ENCODE results near the gene TMCO4. TPM values are rescaled to one million over a fixed set of nuclear protein-coding genes. Genes with fewer than 3 reads are reported as not detected.

TMCO4 gene
- total and polyA plus RNA-seq, 2 of the 8 experiments (the other 6 are each of a cell fraction or from before 2014, with no cell fraction given) = 3.0 to 3.1 TPM

DNA sequence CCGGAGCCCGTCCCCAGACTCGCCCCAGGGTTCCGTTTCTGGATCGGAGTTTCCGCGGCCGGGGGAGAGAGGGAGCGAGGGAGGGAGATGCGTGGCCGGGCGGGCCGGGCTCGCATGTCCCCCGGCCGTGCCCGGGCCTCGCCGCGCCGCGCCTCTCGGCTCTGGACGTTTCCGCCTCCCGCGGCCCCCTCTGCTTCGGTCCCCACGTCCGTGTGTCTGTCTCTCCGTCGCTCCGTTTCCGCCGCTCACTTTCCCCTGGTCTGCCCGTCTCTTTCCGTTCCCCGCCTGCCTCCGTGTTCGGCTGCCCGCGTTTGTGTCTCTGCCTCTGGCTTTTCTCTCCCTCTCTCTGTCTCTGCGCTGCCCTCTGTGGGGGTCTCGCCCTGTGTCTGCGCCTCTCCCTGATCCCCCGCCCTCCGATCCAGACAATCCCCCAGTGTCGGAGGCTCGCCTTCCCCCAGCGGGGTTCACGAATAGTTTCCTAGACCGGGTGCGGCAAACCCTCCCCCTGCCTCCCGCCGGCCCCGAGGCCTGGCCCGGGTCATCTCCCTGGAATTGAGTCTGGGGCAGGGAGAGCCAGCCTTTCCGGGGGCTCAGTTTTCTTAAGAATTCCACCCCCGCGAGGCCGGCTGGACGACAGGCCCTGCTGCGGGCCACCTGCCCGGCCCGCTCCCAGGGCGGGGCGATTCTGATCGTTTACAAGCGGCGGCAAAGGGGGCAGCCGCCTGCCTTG, 154.9 kb downstream of the TMCO4 start:
- Histone ChIP-seq H3K4me3 (ENCODE audit: extremely low read depth in 1 of 4, insufficient read depth in 2 of 4, low read depth in 3 of 4, low read length in 4 of 4) (peak overlapping the region; percentile 58 to 77 (median 66)), H2BK12ac (ENCODE audit: low read depth, low read length) (peak overlapping the region; percentile 80; the same call in 1 of the 2 replicates), H3K36me3 (ENCODE audit: control insufficient read depth in 2 of 4, insufficient read depth in 4 of 4, low read length in 3 of 4) (no peaks in the 10 kb centered on the region), H2BK15ac (ENCODE audit: low read length) (peak overlapping the region; percentile 88; the same call in 1 of the 2 replicates), H4K91ac (replicated peaks; ENCODE audit: insufficient read length, low read length) (peak overlapping the region; percentile 17), H4K8ac (ENCODE audit: extremely low read depth, insufficient read depth, low read length) (peak overlapping the region; percentile 22), H2BK120ac (replicated peaks; ENCODE audit: low read depth, low read length) (no peak overlapping the region), H4K20me1 (replicated peaks in 1 of 2; ENCODE audit: control insufficient read depth in 1 of 2, insufficient read depth in 2 of 2, low read length in 2 of 2) (peaks cover 0 to 7% of the 10 kb centered on the region in 2 experiments), H3K23ac (ENCODE audit: insufficient read length) (no peak overlapping the region), H2AFZ (ENCODE audit: low read length) (no peak overlapping the region), H2BK5ac (ENCODE audit: low read depth, low read length) (no peak overlapping the region), H2AK5ac (ENCODE audit: low read depth, low read length) (no peak overlapping the region; the same call in 1 of the 2 replicates), H3K4me1 (replicated peaks in 1 of 4; ENCODE audit: control insufficient read depth in 3 of 4, insufficient read depth in 4 of 4, low read length in 3 of 4) (peaks cover 5 to 17% (median 12%) of the 10 kb centered on the region in 4 experiments), H3K9me3 (ENCODE audit: insufficient read depth in 2 of 2, low read depth in 1 of 2, low read length in 1 of 2) (no peaks in the 10 kb centered on the region), H4K5ac (ENCODE audit: insufficient read length, low read depth, low read length) (no peak overlapping the region), H3K23me2 (ENCODE audit: low read depth, low read length) (peaks cover 10% of the 10 kb centered on the region; the same call in 1 of the 2 replicates), H3K79me2 (ENCODE audit: control insufficient read depth in 1 of 2, insufficient read depth in 2 of 2, low read length in 2 of 2) (no peaks in the 10 kb centered on the region), H2BK20ac (ENCODE audit: low read length) (no peak overlapping the region), H3K4me2 (ENCODE audit: insufficient read depth in 1 of 2, low read depth in 2 of 2, low read length in 2 of 2) (peak overlapping the region; percentile 91 to 96), H3K27me3 (replicated peaks in 1 of 4; ENCODE audit: control insufficient read depth in 3 of 4, extremely low read depth in 1 of 4, insufficient read depth in 3 of 4, low read length in 3 of 4) (peaks cover 24 to 50% (median 35%) of the 10 kb centered on the region in 4 experiments), H3K56ac (replicated peaks; ENCODE audit: insufficient read length, low read depth, low read length) (no peak overlapping the region), H3K18ac (ENCODE audit: extremely low read depth, low read length) (peak overlapping the region; percentile 48; the same call in 1 of the 2 replicates), H3K4ac (replicated peaks; ENCODE audit: insufficient read length, low read depth, low read length) (no peak overlapping the region), H3K27ac (ENCODE audit: low read depth, low read length) (no peak overlapping the region), H3K9ac (replicated peaks in 1 of 4; ENCODE audit: extremely low read depth in 1 of 4, low read depth in 3 of 4, low read length in 3 of 4) (peak overlapping the region in 3 of 4 experiments; percentile 4 to 42 (median 13); a peak in 4 of 7 replicates), H3K14ac (ENCODE audit: insufficient read length) (no peak overlapping the region), H3K79me1 (ENCODE audit: low read depth, low read length) (no peaks in the 10 kb centered on the region)
- no peak for FAIRE-seq
- ChIA-PET POLR2A (ENCODE audit: partially characterized antibody) (interaction anchor here (2.2 to 2.4 kb wide), 2 partner anchors 14 to 310 kb away, joined by 7 to 9 read pairs; no protein-coding TSS in a partner anchor), CTCF (ENCODE audit: partially characterized antibody) (interaction anchor here (0.8 to 4.3 kb wide), 5 partner anchors 17 to 301 kb away, joined by 3 to 23 read pairs (median 8); no protein-coding TSS in a partner anchor)
- 3% methylated on average over 44 of the region's 71 CpGs; no CpG with 5 or more reads in 1 of the 2 experiments for WGBS, 2 experiments (ENCODE audit: extremely low coverage in 1 of 2, insufficient coverage in 1 of 2, insufficient read length in 1 of 2, insufficient replicate concordance in 2 of 2, low coverage in 1 of 2, low lambda C conversion rate in 2 of 2, missing lambda C conversion rate in 1 of 2)
- DNase-seq (ENCODE audit: low read depth in 1 of 2, low spot score in 2 of 2) = peak in 1 of 2 experiments; percentile 71
- TF ChIP-seq TAF1 (IDR thresholded peaks at IDR 0.05; ENCODE audit: low read depth, low read length) = 0 out of 2 replicates have a peak, but pooled peaks have one; percentile 14
- TF ChIP-seq, protein P1, sequence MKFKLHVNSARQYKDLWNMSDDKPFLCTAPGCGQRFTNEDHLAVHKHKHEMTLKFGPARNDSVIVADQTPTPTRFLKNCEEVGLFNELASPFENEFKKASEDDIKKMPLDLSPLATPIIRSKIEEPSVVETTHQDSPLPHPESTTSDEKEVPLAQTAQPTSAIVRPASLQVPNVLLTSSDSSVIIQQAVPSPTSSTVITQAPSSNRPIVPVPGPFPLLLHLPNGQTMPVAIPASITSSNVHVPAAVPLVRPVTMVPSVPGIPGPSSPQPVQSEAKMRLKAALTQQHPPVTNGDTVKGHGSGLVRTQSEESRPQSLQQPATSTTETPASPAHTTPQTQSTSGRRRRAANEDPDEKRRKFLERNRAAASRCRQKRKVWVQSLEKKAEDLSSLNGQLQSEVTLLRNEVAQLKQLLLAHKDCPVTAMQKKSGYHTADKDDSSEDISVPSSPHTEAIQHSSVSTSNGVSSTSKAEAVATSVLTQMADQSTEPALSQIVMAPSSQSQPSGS (IDR thresholded peaks at IDR 0.05; ENCODE audit: low read length) = no peak
- no peak for TF ChIP-seq SIX5 (IDR thresholded peaks at IDR 0.05; ENCODE audit: low read depth, low read length)
- TF ChIP-seq YY1 (IDR thresholded peaks at IDR 0.05; ENCODE audit: low read depth, low read length) = no peak
- no peak for TF ChIP-seq POLR2A (IDR thresholded peaks at IDR 0.05; ENCODE audit: control extremely low read depth in 1 of 2, low read depth in 2 of 2, low read length in 2 of 2)
- TF ChIP-seq, protein P2, sequence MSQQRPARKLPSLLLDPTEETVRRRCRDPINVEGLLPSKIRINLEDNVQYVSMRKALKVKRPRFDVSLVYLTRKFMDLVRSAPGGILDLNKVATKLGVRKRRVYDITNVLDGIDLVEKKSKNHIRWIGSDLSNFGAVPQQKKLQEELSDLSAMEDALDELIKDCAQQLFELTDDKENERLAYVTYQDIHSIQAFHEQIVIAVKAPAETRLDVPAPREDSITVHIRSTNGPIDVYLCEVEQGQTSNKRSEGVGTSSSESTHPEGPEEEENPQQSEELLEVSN (IDR thresholded peaks at IDR 0.05) = peak; percentile 63; the same call in 1 of the 2 replicates
- TF ChIP-seq TBP (IDR thresholded peaks at IDR 0.05; ENCODE audit: low read depth, low read length) = no peak
- no peak for TF ChIP-seq FOSL1 (IDR thresholded peaks at IDR 0.05; ENCODE audit: insufficient read depth, low read depth, low read length)
- TF ChIP-seq KDM5A (IDR thresholded peaks at IDR 0.05; ENCODE audit: low read length) = no peak

All from H1 (cell line).